GM12875 (cell line): ENCODE measurements around the gene ITGB5.

Experiments
- H3K4me3 ChIP-seq: one replicate; pipeline ENCODE4 v1.5.1; 2011; ENCODE audit warnings: low read depth, low read length, control low read depth
- TF ChIP-seq, protein P1 (sequence below): IDR thresholded peaks from 2 replicates; pipeline ENCODE4 v1.5.1; 2011; ENCODE audit warnings: low read depth, mild to moderate bottlenecking, control low read depth, inconsistent platforms, low read length, moderate library complexity, borderline replicate concordance; ENCODE audit not compliant: insufficient read depth

Gene ITGB5

GRCh38 chr3:124763644-124764358 is 123.4 kb downstream of the ITGB5 start:
- TF ChIP-seq, protein P1, sequence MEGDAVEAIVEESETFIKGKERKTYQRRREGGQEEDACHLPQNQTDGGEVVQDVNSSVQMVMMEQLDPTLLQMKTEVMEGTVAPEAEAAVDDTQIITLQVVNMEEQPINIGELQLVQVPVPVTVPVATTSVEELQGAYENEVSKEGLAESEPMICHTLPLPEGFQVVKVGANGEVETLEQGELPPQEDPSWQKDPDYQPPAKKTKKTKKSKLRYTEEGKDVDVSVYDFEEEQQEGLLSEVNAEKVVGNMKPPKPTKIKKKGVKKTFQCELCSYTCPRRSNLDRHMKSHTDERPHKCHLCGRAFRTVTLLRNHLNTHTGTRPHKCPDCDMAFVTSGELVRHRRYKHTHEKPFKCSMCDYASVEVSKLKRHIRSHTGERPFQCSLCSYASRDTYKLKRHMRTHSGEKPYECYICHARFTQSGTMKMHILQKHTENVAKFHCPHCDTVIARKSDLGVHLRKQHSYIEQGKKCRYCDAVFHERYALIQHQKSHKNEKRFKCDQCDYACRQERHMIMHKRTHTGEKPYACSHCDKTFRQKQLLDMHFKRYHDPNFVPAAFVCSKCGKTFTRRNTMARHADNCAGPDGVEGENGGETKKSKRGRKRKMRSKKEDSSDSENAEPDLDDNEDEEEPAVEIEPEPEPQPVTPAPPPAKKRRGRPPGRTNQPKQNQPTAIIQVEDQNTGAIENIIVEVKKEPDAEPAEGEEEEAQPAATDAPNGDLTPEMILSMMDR = no peak
- no peak overlapping the region for H3K4me3 ChIP-seq

DNA sequence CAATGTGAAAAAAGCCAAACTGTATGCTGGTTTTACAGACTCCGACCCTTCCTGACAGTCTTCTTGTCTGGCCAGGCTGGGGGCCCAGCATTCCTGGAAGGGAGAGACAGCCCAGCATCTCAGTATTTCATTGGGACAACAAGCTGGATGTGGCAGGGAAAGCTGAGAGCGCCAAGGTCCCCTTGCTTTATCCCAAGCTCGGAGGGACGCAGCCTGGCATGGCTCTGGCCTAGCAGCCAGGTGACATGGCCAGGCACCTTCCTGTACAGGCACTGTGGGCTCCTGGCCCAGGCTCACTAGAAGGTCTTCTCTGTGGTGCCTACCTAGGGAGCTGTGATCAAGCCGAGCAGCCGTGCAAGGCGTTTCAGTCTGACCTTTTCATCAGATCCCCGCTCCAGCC is 124.0 kb downstream of the ITGB5 start:
- H3K4me3 ChIP-seq = no peak overlapping the region
- TF ChIP-seq, protein P1 = no peak

DNA sequence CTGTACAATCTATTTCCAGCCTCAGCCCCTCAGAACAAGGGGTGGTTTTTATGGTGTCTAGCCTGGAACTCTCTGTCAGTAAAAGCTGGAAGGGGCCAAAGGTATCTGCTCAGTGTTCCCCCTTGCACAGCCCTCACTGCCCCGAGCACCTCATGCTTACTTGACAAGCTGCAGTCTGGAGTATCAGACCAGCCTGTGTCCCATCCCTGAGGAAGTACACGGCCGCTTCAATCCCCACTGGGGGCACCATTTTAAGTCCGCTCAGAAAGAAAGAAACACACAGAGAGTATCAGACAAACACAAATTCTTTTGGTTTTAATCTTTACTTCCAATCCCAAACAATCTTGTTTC is 124.5 kb downstream of the ITGB5 start:
- TF ChIP-seq, protein P1 = no peak
- no peak overlapping the region for H3K4me3 ChIP-seq

DNA sequence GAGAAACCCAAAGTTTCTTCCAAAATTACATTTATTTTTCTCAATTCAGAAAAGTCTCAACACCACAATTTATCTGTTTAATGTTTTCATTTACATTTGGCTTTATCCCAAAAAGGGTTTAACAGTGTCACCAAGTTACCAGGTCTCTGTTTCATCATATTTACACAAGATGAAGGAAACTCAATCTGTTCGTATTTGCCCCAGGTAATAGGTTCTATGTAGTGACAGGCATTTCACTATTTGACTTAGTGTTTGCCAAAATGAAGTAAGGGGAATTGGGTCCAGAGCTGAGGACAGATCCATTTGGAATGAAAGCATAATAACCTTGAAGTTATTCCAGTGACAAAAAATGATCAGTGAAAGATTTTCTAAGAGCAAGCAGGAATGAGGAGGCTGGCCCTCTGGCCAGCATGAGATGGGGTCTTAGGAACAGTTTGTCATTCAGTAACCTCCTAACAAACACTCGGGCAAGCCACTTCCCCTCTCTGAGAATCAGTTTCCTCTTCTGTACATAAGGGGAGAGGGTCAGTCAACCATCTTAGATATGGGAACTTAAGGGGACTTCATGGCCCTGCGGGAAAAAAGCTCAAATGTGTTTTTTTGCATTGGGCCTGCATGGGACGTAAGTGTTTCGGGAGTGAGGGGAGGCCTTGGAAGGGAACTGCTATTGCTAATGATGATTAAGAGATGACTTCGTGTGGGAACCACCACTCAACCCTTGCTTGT is 125.1 kb downstream of the ITGB5 start:
- TF ChIP-seq, protein P1 = no peak
- no peak overlapping the region for H3K4me3 ChIP-seq

DNA sequence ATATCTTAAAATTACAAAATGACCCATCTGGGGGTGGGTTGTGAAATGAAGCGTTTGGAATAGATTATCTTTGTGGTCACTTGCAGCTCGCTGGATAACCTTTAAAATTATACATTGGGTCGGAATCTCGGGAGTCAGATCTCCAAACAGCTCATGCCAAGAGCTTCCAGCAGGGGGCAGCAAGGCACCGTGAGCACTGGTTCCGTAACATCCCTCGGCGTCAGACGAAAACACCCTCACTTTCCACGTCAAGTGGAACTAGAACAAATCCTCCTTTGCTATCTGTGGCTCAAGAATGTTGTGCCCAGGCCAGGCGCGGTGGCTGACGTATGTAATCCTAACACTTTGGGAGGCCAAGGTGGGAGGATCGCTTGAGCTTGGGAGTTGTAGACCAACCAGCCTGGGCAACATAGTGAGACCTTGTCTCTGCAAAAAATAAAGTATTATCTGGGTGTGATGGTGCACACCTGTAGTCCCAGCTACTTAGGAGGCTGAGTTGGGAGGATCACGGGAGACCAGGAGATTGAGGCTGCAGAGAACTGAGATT is 125.8 kb downstream of the ITGB5 start:
- H3K4me3 ChIP-seq = no peak overlapping the region
- TF ChIP-seq, protein P1 = peak; percentile 90

DNA sequence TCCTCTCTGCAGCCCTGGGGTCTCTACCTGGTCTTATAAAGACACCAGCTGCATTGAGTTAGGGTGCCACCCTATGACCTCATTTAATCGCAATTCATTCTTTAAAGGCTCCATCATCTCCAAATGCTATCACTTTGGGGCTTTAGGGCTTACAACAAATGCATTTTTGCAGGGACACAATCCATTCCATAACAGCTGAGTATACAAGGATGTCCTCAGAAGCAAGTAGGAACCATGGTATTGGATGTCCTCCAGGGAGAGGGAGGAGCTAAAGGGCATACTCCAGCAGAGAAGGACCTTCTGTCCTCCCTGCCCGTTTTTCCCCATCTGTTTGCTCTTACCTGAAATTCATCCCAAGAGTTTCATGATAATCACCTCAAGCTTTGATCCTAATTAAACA is 126.6 kb downstream of the ITGB5 start:
- TF ChIP-seq, protein P1 = no peak
- H3K4me3 ChIP-seq = no peak overlapping the region
